Natural killer cell (primary cell): ENCODE measurements around the gene KRTAP5-2. TPM values are rescaled to one million over a fixed set of nuclear protein-coding genes. Genes with fewer than 3 reads are reported as not detected.
"Not testable (repeated sequence)": the region's sequence is repeated elsewhere in the genome, so short reads cannot be mapped to it uniquely, and the experiment has no call there.

Source experiments
- ATAC-seq, 3 donors: fragments of 150-1000 bp in 2 of 3; fragments of 200-7000 bp in 1 of 3; cut with Tn5 transposase; 1 replicate in 1 of 3; 2 replicates in 2 of 3; pipeline ENCODE4 v1.10.0; 2021; ENCODE audit warnings: mild to moderate bottlenecking in 2 of 3, moderate library complexity in 2 of 3
- DNase-seq, 2 donors: peaks; one replicate each; pipeline versions ENCODE4 v3.0.0 to v3.0.0-alpha.2; 2013 to 2021; ENCODE audit warnings: mixed read lengths in 1 of 2
- H3K27ac ChIP-seq: one replicate; pipeline ENCODE4 v1.5.1; 2013; ENCODE audit warnings: mild to moderate bottlenecking, low read length
- H3K27me3 ChIP-seq: one replicate; pipeline ENCODE4 v1.6.1; 2013; ENCODE audit warnings: low read length; ENCODE audit not compliant: control insufficient read depth, insufficient read depth
- H3K36me3 ChIP-seq: one replicate; pipeline ENCODE4 v1.6.1; 2013; ENCODE audit warnings: low read length; ENCODE audit not compliant: control insufficient read depth, insufficient read depth
- H3K4me1 ChIP-seq: one replicate; pipeline ENCODE4 v1.6.1; 2013; ENCODE audit warnings: low read length; ENCODE audit not compliant: control insufficient read depth, insufficient read depth
- H3K4me3 ChIP-seq: one replicate; pipeline ENCODE4 v1.5.1; 2013; ENCODE audit warnings: low read length
- H3K9me3 ChIP-seq: one replicate; pipeline ENCODE4 v1.6.1; 2013; ENCODE audit warnings: low read length; ENCODE audit not compliant: control insufficient read depth, insufficient read depth
- H3K27ac Mint-ChIP-seq, 2 donors: one replicate each; pipeline ENCODE4 v1.8.0; 2022; ENCODE audit warnings: mild to moderate bottlenecking in 2 of 2, mixed read lengths in 2 of 2, moderate library complexity in 1 of 2
- H3K27me3 Mint-ChIP-seq, 2 donors: one replicate each; pipeline ENCODE4 v1.8.0; 2022; ENCODE audit warnings: low read depth in 2 of 2, mixed read lengths in 2 of 2
- H3K36me3 Mint-ChIP-seq: one replicate; pipeline ENCODE4 v1.8.0; 2022; ENCODE audit warnings: mixed read lengths
- H3K4me1 Mint-ChIP-seq, 2 donors: one replicate each; pipeline ENCODE4 v1.8.0; 2022; ENCODE audit warnings: mixed read lengths in 2 of 2
- H3K4me3 Mint-ChIP-seq: one replicate; pipeline ENCODE4 v1.8.0; 2022; ENCODE audit warnings: mild to moderate bottlenecking, moderate library complexity, mixed read lengths
- H3K9me3 Mint-ChIP-seq, 2 donors: one replicate each; pipeline ENCODE4 v1.8.0; 2022; ENCODE audit warnings: mixed read lengths in 2 of 2
- CTCF ChIP-seq: fragments of 200-600 bp; IDR thresholded peaks from one replicate; pipeline ENCODE4 v1.8.0; 2022; ENCODE audit warnings: antibody characterized with exemption
- WGBS: methylation state at CpG from one replicate; pipeline ENCODE4 v1.1.7; 2013; ENCODE audit warnings: missing lambda C conversion rate; ENCODE audit not compliant: insufficient coverage; 5-methylcytosine and 5-hydroxymethylcytosine counted together
- intact Hi-C: fragments of 100-400 bp; cut with micrococcal nuclease; formaldehyde crosslinking; loops from one replicate; pipeline ENCODE4 v1.14.2; 2022
- total RNA-seq, 4 donors: library from RNA; stranded (reverse); fragments of 120-200 nt in 1 of 4; gene quantifications; one replicate each; pipeline versions ENCODE4 v1.2.3 to v1.2.4, GENCODE V29; 2013 to 2022

Gene KRTAP5-2
- total RNA-seq, 3 donors from 2014 or later (not counting 1 experiment from before 2014, with no cell fraction given), result not detected

GRCh38 chr11:1582909-1583308 lies 15.2 kb downstream of the KRTAP5-2 start:
- H3K36me3 ChIP-seq, H3K27ac Mint-ChIP-seq, DNase-seq, H3K27me3 ChIP-seq, H3K36me3 Mint-ChIP-seq, intact Hi-C loops, H3K4me3 ChIP-seq, H3K4me1 Mint-ChIP-seq, H3K9me3 ChIP-seq, H3K4me3 Mint-ChIP-seq, H3K9me3 Mint-ChIP-seq, ATAC-seq, H3K27ac ChIP-seq: not testable (repeated sequence)
- H3K27me3 Mint-ChIP-seq, result peaks cover 6 to 13% of the 10 kb centered on the region in 2 donors
- 100% methylated on average over 1 of the region's 2 CpGs for WGBS
- H3K4me1 ChIP-seq, result peaks cover 19% of the 10 kb centered on the region

- Mint-ChIP-seq H3K9me3 (no peaks in the 10 kb centered on the region), H3K27me3 (peaks cover 6 to 13% of the 10 kb centered on the region in 2 donors), H3K4me3 (no peak overlapping the region), H3K4me1 (no peaks in the 10 kb centered on the region), H3K36me3 (no peaks in the 10 kb centered on the region), H3K27ac (no peak overlapping the region)
- Histone ChIP-seq H3K4me1 (peaks cover 16% of the 10 kb centered on the region), H3K27me3 (no peaks in the 10 kb centered on the region), H3K27ac (no peak overlapping the region), H3K4me3 (no peak overlapping the region), H3K9me3 (peaks cover 6% of the 10 kb centered on the region), H3K36me3 (no peaks in the 10 kb centered on the region)
- no peak for DNase-seq
- WGBS, result 82% methylated on average over 9 of the region's 9 CpGs
- ATAC-seq, result no peak
- intact Hi-C loops, result no loop called here
- no peak for TF ChIP-seq CTCF
Observed at GRCh38 chr11:1581976-1582375, 16.1 kb downstream of the KRTAP5-2 start.

- Histone ChIP-seq H3K36me3 (no peaks in the 10 kb centered on the region), H3K4me1 (peaks cover 18% of the 10 kb centered on the region), H3K4me3 (no peak overlapping the region), H3K27ac (no peak overlapping the region), H3K27me3 (no peaks in the 10 kb centered on the region), H3K9me3 (peaks cover 6% of the 10 kb centered on the region)
- DNase-seq, result no peak
- H3K27me3 Mint-ChIP-seq, result peaks cover 0 to 14% of the 10 kb centered on the region in 2 donors
- no peaks in the 10 kb centered on the region for H3K9me3 Mint-ChIP-seq
- H3K27ac Mint-ChIP-seq, result no peak overlapping the region
- no peaks in the 10 kb centered on the region for H3K36me3 Mint-ChIP-seq
- 85% methylated on average over 6 of the region's 6 CpGs for WGBS
- intact Hi-C loops, result no loop called here
- no peak for ATAC-seq
- peak overlapping the region; percentile 41 for H3K4me3 Mint-ChIP-seq
- no peak for TF ChIP-seq CTCF
- peaks cover 0 to 14% of the 10 kb centered on the region in 2 donors for H3K4me1 Mint-ChIP-seq
Observed at GRCh38 chr11:1576825-1577224, 21.3 kb downstream of the KRTAP5-2 start.

GRCh38 chr11:1575756-1576155 lies 22.3 kb downstream of the KRTAP5-2 start:
- intact Hi-C loops, result loop anchor here (2.0 kb wide), 1 partner anchor 29 kb away; no protein-coding TSS in a partner anchor
- H3K4me1 ChIP-seq, result peaks cover 26% of the 10 kb centered on the region
- 88% methylated on average over 16 of the region's 16 CpGs for WGBS
- not testable (repeated sequence) for H3K9me3 Mint-ChIP-seq, H3K27ac ChIP-seq, H3K27me3 ChIP-seq, H3K36me3 ChIP-seq, H3K4me3 ChIP-seq, H3K36me3 Mint-ChIP-seq, DNase-seq, ATAC-seq, H3K27ac Mint-ChIP-seq, H3K9me3 ChIP-seq
- Mint-ChIP-seq H3K27me3 (peaks cover 0 to 11% of the 10 kb centered on the region in 2 donors), H3K4me1 (peaks cover 0 to 17% of the 10 kb centered on the region in 2 donors), H3K4me3 (peak overlapping the region; percentile 69)
